Central memory CD4-positive, alpha-beta T cell (primary cell): ENCODE data around the gene ATP5MC2.
"Not testable (repeated sequence)": the region's sequence is repeated elsewhere in the genome, so short reads cannot be mapped to it uniquely, and the experiment has no call there.

Experiments
- DNase-seq: peaks from one replicate; pipeline ENCODE4 v3.0.0; 2022

ATP5MC2 gene

GRCh38 chr12:53644133-53644532, 31.8 kb downstream of the ATP5MC2 start:
- no peak for DNase-seq

GRCh38 chr12:53643232-53643979, 32.5 kb downstream of the ATP5MC2 start:
- no peak for DNase-seq

GRCh38 chr12:53638057-53638456, 37.8 kb downstream of the ATP5MC2 start:
- DNase-seq, result no peak

GRCh38 chr12:53636641-53637040, 39.2 kb downstream of the ATP5MC2 start:
- DNase-seq, result no peak

- not testable (repeated sequence) for DNase-seq
These were observed 40.2 kb downstream of the ATP5MC2 start for GRCh38 chr12:53635708-53636107.

- no peak for DNase-seq
These were observed 44.2 kb downstream of the ATP5MC2 start for GRCh38 chr12:53631721-53632120.

- DNase-seq, result no peak
These were observed 48.0 kb downstream of the ATP5MC2 start for GRCh38 chr12:53627919-53628318.

- no peak for DNase-seq
These were observed 49.1 kb downstream of the ATP5MC2 start for GRCh38 chr12:53626702-53627169.

GRCh38 chr12:53625946-53626701, 49.8 kb downstream of the ATP5MC2 start, which contains the start of gene ATF7:
ATF7 (minus strand) TSS chr12:53626382; CDS start chr12:53601000, 25,382 bp downstream.
- peak; percentile 98 for DNase-seq

GRCh38 chr12:53625373-53625945, 50.4 kb downstream of the ATP5MC2 start:
- DNase-seq, result no peak

- DNase-seq, result no peak
These were observed 50.9 kb downstream of the ATP5MC2 start for GRCh38 chr12:53624956-53625355.

GRCh38 chr12:53624458-53624857, 51.4 kb downstream of the ATP5MC2 start:
- DNase-seq, result no peak

- no peak for DNase-seq
These were observed 52.1 kb downstream of the ATP5MC2 start for GRCh38 chr12:53623548-53624385.

GRCh38 chr12:53622724-53623123, 53.2 kb downstream of the ATP5MC2 start:
- DNase-seq, result no peak

GRCh38 chr12:53618275-53618674, 57.6 kb downstream of the ATP5MC2 start:
- no peak for DNase-seq

GRCh38 chr12:53617700-53618099, 58.2 kb downstream of the ATP5MC2 start:
- DNase-seq, result no peak

GRCh38 chr12:53616950-53617349, 58.9 kb downstream of the ATP5MC2 start:
- DNase-seq, result no peak
